OCI-M2 (cell line): ENCODE data around the gene PCCA.

Experiments
- DNase-seq: peaks from one replicate; lab custom pipeline; 2025; ENCODE audit not compliant: unreplicated experiment; lab: John Stamatoyannopoulos, UW

The PCCA gene

GRCh38 chr13:100536643-100537180, 447.8 kb downstream of the PCCA start:
- no peak for DNase-seq

GRCh38 chr13:100537486-100537885, 448.6 kb downstream of the PCCA start:
- no peak for DNase-seq

- DNase-seq, result no peak
Measured at GRCh38 chr13:100537951-100538462, 449.1 kb downstream of the PCCA start.

DNA sequence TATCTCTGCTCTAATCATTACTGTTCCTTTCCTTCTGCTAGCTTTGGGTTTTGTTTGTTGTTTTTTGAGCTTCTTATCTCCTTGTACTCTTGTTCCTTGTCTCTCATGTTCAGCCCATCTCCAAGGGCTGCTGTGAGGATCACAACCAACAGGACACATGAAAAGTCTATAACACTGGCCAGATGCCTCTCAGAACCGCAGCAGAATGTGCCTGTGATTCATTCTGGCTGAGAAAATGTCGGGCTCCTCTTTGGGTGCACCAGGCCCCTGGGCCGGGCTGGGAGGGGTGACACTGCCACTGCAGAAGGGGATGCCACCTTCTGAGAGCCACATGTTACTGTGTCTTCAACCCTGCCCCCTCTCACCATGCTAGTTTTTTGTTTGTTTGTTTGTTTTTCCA, 451.7 kb downstream of the PCCA start:
- DNase-seq, result no peak

DNA sequence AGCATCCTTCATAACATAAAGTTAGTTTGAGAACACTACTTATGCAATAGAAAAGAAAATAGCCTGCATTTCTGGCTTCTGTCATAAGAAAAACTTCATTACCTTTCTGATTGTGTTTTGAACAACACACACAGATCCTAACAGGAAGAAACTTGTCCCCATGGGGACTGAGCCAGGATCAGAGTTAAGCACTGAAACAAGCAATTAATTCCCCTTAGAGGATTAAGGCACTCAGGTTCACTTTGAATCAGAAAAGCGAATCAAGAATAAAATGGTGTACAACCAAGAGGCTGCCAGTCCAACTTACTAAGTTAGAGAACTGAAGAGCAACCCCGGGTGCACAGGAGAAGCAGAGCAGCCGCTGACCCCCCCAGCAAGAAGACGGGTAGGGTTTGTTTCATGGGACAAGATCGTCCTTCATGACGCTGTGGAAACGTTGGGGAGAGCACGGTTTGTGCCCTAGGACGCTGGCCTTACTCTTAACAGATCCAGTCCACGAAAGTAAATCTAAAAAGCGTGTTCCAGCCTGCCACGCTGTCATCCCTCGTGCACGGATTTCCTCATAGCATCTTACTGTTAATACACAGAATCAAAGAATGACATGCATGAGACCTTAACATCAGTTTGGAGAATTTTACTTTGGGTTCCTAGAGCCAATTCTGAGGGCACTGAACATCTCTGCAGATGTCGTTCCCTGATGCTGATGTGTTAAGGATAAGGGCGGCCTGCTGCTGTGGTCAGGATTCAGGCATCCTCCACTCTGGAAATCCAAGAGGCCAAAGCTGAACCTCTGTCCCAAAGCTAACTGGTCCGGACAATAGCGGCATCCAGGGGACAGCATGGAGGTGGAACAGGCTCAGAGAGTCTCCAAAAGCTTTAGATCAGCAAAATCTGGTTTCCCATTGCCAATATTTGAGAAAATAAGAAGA, 453.3 kb downstream of the PCCA start:
- no peak for DNase-seq

GRCh38 chr13:100542826-100543156, 453.9 kb downstream of the PCCA start:
- DNase-seq, result no peak

DNA sequence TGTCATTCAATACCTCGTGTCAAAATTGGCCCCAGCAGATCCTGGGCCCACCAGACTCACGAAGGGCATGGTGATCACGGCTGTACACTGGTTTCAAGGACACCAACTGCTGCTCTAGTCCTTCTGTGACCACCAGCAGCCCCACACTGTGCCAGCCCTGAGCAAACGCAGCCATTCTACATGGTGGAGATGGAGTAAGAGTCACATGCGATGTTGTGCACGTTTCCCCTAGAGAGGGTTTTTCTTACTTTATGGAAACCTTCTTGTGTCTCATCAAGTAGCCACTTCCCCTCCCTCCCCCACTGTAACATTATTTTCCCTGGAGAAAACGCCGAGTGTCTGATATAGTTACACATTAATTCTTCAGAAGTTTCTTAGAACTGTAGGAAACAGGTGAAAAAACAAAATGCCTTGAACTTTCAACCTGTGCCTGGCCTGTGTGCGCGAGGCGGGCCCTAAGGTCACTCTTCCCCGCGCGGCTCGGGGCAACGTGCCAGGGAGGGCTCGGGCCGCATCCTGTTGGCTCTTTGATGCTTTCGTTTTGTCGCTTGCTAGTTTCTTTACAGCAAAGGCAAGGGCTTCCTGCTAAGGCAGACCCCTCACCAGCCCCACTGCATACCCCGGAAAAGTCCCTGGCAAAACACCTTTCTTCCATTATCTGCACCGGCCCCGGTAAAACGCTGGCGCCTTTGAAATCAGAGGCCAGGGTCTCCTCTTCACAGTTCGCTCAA, 455.1 kb downstream of the PCCA start:
- no peak for DNase-seq

GRCh38 chr13:100544866-100545683, 456.2 kb downstream of the PCCA start:
- DNase-seq, result no peak

DNA sequence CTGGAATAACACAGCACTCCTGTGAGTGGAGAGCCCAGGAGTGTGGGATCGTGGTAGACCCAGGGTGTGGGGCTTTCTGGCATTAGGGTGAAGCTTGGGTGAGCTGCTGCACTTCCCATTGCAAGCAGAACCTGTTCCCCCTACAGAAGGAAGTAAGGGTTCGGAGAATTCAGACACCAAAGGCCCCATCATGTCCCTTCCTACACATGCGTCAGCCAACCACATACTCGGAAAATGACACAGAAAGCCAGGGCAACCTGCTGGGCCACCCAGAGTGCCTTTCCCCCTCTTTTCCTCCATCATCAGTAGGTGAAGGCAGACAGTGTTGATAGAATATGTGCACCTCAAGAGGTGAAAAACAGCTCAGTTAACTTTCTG, 456.8 kb downstream of the PCCA start:
- DNase-seq, result no peak

- DNase-seq, result no peak
Measured at GRCh38 chr13:100546713-100547405, 458.0 kb downstream of the PCCA start.

DNA sequence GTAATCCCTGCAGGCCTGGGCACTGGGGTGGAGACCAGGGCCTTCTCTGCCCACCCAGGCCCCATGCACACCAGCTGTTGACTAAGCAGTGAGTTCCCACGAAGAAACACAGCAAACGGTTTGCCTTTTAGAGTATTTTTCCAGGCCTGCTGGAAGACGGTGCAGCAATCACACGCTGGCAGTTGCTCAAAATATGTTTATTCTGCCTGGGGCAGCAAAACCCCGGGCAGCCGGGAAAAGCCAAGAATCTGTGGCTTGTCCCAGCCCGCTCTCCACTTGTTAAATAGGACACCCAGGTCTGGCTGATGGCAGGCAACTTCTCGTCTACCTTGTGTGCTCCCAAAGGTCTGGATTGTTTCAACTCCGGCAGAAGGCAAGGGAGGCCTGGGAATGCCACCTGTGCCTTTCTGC, 458.9 kb downstream of the PCCA start:
- no peak for DNase-seq

GRCh38 chr13:100549316-100549715, 460.4 kb downstream of the PCCA start:
- DNase-seq, result no peak

GRCh38 chr13:100552755-100553154, 463.9 kb downstream of the PCCA start:
- no peak for DNase-seq

GRCh38 chr13:100559886-100560285, 471.0 kb downstream of the PCCA start:
- DNase-seq, result no peak

- no peak for DNase-seq
Measured at GRCh38 chr13:100560498-100561157, 471.7 kb downstream of the PCCA start.

- no peak for DNase-seq
Measured at GRCh38 chr13:100561158-100561499, 472.2 kb downstream of the PCCA start.

DNA sequence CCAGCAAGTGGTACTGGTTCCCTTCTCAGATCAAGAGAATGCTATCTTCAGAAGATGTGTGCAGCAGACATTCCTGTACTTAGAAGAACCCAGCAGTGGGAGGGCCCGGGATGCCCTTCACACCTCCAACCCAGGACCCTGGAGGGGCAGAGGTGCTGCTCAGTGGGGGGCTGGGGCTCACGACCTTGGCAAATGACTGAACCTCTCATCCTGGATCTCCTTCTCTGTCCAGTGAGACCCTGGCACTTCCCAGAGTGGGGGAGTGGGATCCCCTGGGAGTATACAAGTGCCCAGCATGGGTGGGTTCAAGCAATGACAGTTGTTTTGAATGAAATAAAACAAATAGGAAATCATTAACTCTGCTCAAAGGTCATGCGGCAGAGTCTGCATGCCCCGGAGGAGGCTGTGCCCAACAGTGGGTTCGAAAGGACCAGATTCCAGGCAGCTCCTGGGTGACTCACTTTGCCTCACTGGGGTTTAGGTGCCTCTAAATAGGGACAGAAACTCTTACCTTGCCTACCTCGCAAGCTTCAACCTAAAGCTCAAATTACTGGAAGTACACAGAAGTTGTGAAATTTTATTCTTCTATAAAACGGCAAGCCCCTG, 472.8 kb downstream of the PCCA start:
- DNase-seq, result no peak

DNA sequence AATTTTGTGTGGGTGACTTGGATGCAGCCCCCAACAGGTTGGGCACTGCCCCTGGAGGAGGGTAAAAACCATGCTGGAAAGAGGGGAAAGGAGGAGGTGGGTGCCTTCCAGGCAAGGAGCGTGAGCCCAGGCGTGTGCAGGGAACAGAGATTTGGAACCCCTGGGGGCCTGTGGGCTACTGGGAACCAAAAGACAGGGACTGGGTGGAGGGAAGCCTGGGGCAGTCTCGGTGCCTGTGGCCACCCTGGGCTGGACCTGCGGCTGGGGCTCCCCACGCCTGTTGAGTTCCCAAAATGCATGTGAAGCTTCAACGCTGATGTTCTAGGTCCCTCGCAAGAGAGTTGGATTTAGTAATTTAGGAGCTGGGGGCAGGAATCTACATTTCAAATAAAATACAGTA, 474.9 kb downstream of the PCCA start:
- DNase-seq, result no peak

- no peak for DNase-seq
Measured at GRCh38 chr13:100564444-100565223, 475.7 kb downstream of the PCCA start.
